Keratinocyte (primary cell): ENCODE data around the gene SLC2A9. TPM values are rescaled to one million over a fixed set of nuclear protein-coding genes. Genes with fewer than 3 reads are reported as not detected.

Experiments used
- DNase-seq: peaks from one replicate; pipeline ENCODE4 v3.0.0-alpha.2; 2011; ENCODE audit warnings: low read depth, missing footprints, low spot score
- FAIRE-seq: peaks from 2 replicates; lab custom pipeline; 2011; peaks lifted over from hg19 to GRCh38; lab: Jason Lieb, UNC
- H2AFZ ChIP-seq: 2 replicates; pipeline ENCODE4 v1.6.0; 2012; ENCODE audit warnings: low read length, control low read depth, inconsistent platforms; ENCODE audit not compliant: control insufficient read depth
- H3K27ac ChIP-seq: 2 replicates; pipeline ENCODE4 v1.5.1; 2011; ENCODE audit warnings: low read length; ENCODE audit not compliant: control insufficient read depth, insufficient read depth
- H3K27me3 ChIP-seq: 3 replicates; pipeline ENCODE4 v1.6.0; 2011; ENCODE audit warnings: low read length; ENCODE audit not compliant: control insufficient read depth, insufficient read depth; ENCODE audit errors: extremely low read depth
- H3K36me3 ChIP-seq, 2 experiments: 2 replicates in 1 of 2; 3 replicates in 1 of 2; pipeline ENCODE4 v1.5.1; 2011; ENCODE audit warnings: low read length in 2 of 2, mild to moderate bottlenecking in 1 of 2; ENCODE audit not compliant: control insufficient read depth in 2 of 2, insufficient read depth in 2 of 2; ENCODE audit errors: extremely low read depth in 1 of 2
- H3K4me1 ChIP-seq: 3 replicates; pipeline ENCODE4 v1.5.1; 2011; ENCODE audit warnings: low read length; ENCODE audit not compliant: control insufficient read depth, insufficient read depth; ENCODE audit errors: extremely low read depth
- H3K4me2 ChIP-seq: 3 replicates; pipeline ENCODE4 v1.6.0; 2011; ENCODE audit warnings: low read depth, low read length; ENCODE audit not compliant: control insufficient read depth, insufficient read depth; ENCODE audit errors: extremely low read depth
- H3K4me3 ChIP-seq, 3 experiments: fragments of 200-600 bp in 1 of 3; sonication (generic) in 1 of 3; 2 replicates in 2 of 3; 3 replicates in 1 of 3; pipeline ENCODE4 v1.5.1; 2011 to 2016; ENCODE audit warnings: low read length in 3 of 3, mild to moderate bottlenecking in 3 of 3, control low read depth in 2 of 3, inconsistent platforms in 1 of 3, low read depth in 1 of 3, mixed read lengths in 1 of 3, mixed run types in 1 of 3, moderate library complexity in 1 of 3; ENCODE audit not compliant: control insufficient read depth in 2 of 3, insufficient read depth in 2 of 3; ENCODE audit errors: extremely low read depth in 1 of 3
- H3K79me2 ChIP-seq: 2 replicates; pipeline ENCODE4 v1.6.0; 2012; ENCODE audit warnings: low read length; ENCODE audit not compliant: control insufficient read depth, insufficient read depth
- H3K9ac ChIP-seq: 3 replicates; pipeline ENCODE4 v1.6.0; 2011; ENCODE audit warnings: low read length; ENCODE audit not compliant: control insufficient read depth, insufficient read depth; ENCODE audit errors: extremely low read depth
- H3K9me1 ChIP-seq: 3 replicates; pipeline ENCODE4 v1.6.0; 2011; ENCODE audit warnings: low read length; ENCODE audit not compliant: control insufficient read depth, insufficient read depth; ENCODE audit errors: extremely low read depth
- H3K9me3 ChIP-seq: 2 replicates; pipeline ENCODE4 v1.5.1; 2012; ENCODE audit warnings: low read depth, low read length; ENCODE audit not compliant: control insufficient read depth
- H4K20me1 ChIP-seq: 3 replicates; pipeline ENCODE4 v1.6.0; 2011; ENCODE audit warnings: low read length; ENCODE audit not compliant: control insufficient read depth, insufficient read depth; ENCODE audit errors: extremely low read depth
- EZH2 ChIP-seq: IDR thresholded peaks from one replicate; pipeline ENCODE4 v1.6.1; 2012; ENCODE audit warnings: inconsistent platforms, mild to moderate bottlenecking, low read length, moderate library complexity
- dilution Hi-C: fragments of 300-500 bp; cut with MboI; formaldehyde crosslinking; loops from one replicate; pipeline ENCODE4 v1.7.0; 2020; ENCODE audit warnings: low sequenced_read_pairs; ENCODE audit not compliant: extremely low pct_ligation_motif_present
- polyA plus RNA-seq, 5 experiments: library from polyadenylated mRNA; depleted of rRNA in 3 of 5; stranded (reverse) in 3 of 5; stranded (forward) in 1 of 5; unstranded in 1 of 5; fragments of >200 nt; gene quantifications; 1 replicate in 1 of 5; 2 replicates in 3 of 5; 3 replicates in 1 of 5; pipeline versions ENCODE4 v1.2.1 to v1.2.3, GENCODE V29; 2011 to 2012; ENCODE audit warnings: missing spikeins in 2 of 5, low read depth in 1 of 5, low replicate concordance in 1 of 5
- TF ChIP-seq, protein P1 (sequence below), 3 experiments: IDR thresholded peaks in 1 of 3; conservative IDR thresholded peaks in 1 of 3; optimal IDR thresholded peaks in 1 of 3; 2 replicates in 2 of 3; 3 replicates in 1 of 3; pipeline versions ENCODE3 to v1.5.1; 2011; ENCODE audit warnings: low read length in 3 of 3, mild to moderate bottlenecking in 3 of 3, moderate library complexity in 2 of 3, control low read depth in 1 of 3, inconsistent platforms in 1 of 3; ENCODE audit not compliant: insufficient read depth in 2 of 3; ENCODE audit errors: extremely low read depth in 1 of 3

SLC2A9 gene
- polyA plus RNA-seq, 1 donor (not counting 4 experiments of a cell fraction or from before 2014, with no cell fraction given): 37.3 TPM

DNA sequence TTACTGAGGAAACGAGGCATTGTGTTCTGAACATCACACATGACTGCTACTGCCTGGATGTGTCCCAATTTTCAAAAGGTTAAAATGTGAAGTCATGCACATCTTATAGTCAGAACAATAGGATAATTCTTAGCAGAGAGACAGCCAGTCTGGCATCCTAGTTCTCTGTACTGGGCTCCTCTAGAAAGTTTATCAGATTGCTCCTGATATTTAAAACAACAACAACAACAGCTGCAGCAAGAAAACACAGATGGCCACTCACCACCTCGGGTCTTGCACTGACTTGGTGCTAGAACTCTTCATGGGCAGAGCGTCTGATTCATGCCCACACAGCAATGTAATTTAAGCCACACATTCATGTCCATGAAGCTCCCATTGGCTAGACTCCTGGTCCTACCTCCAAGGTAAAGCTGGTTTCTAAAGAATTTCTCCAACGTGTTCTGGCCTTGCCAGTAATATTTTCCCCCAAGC, 33.3 kb upstream of the SLC2A9 start:
- FAIRE-seq (peak; percentile 79), DNase-seq (peak; percentile 59)
- H3K4me3 ChIP-seq: no peak overlapping the region
- H3K27ac ChIP-seq: no peak overlapping the region
- no peak overlapping the region for H2AFZ ChIP-seq
- H3K27me3 ChIP-seq: no peaks in the 10 kb centered on the region
- H3K9me3 ChIP-seq: no peaks in the 10 kb centered on the region
- dilution Hi-C loops: no loop called here
- no peak for TF ChIP-seq EZH2
- TF ChIP-seq, protein P1, sequence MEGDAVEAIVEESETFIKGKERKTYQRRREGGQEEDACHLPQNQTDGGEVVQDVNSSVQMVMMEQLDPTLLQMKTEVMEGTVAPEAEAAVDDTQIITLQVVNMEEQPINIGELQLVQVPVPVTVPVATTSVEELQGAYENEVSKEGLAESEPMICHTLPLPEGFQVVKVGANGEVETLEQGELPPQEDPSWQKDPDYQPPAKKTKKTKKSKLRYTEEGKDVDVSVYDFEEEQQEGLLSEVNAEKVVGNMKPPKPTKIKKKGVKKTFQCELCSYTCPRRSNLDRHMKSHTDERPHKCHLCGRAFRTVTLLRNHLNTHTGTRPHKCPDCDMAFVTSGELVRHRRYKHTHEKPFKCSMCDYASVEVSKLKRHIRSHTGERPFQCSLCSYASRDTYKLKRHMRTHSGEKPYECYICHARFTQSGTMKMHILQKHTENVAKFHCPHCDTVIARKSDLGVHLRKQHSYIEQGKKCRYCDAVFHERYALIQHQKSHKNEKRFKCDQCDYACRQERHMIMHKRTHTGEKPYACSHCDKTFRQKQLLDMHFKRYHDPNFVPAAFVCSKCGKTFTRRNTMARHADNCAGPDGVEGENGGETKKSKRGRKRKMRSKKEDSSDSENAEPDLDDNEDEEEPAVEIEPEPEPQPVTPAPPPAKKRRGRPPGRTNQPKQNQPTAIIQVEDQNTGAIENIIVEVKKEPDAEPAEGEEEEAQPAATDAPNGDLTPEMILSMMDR (optimal IDR thresholded peaks at IDR 0.05 in 1 of 3, IDR thresholded peaks at IDR 0.05 in 1 of 3, conservative IDR thresholded peaks at IDR 0.05 in 1 of 3; ENCODE audit: extremely low read depth in 1 of 3, insufficient read depth in 2 of 3, low read length in 3 of 3): no peak
- no peaks in the 10 kb centered on the region for H4K20me1 ChIP-seq
- H3K79me2 ChIP-seq: no peaks in the 10 kb centered on the region
- no peak overlapping the region for H3K4me2 ChIP-seq
- H3K4me1 ChIP-seq: peaks cover 14% of the 10 kb centered on the region
- H3K9me1 ChIP-seq: no peaks in the 10 kb centered on the region
- no peaks in the 10 kb centered on the region for H3K36me3 ChIP-seq
- no peak overlapping the region for H3K9ac ChIP-seq

DNA sequence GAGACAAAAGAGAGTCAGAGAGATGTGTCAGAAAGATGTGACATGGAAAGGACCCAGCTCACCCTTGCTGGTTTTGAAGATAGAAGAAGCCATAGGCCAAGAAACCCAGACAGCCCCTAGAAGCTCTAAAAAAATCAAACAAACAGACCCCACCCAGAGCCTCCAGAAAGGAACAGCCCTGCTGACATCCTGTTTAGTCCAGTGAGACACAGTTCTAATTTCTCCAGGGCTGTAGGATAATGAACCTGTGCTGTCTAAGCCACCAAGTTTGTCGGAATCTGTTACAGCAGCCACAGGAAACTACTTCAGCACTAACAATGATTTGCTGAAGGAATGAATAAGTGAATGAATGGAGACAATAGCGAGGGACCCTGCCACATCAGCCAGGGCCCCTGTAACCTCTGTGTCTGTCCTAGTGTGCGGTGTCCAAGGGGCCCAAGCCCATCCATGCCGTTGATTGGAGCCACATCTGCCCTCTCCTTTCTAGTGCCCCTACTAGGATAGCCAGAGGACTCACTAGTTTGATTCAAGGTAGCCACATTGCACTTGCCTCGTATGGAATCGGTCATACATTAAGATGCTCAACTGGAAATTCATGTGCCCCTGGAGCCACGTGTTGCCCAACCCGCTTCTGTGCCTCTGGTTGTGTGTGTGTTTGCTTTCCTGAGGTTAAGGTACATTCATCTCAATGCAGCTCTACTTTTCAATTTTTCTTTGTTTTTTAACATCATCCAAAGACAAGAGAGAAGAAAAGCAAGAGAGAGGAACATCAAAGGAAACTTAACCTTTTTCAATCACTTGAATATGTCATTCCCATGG, 32.5 kb upstream of the SLC2A9 start:
- TF ChIP-seq, protein P1 (optimal IDR thresholded peaks at IDR 0.05 in 1 of 3, IDR thresholded peaks at IDR 0.05 in 1 of 3, conservative IDR thresholded peaks at IDR 0.05 in 1 of 3; ENCODE audit: extremely low read depth in 1 of 3, insufficient read depth in 2 of 3, low read length in 3 of 3): no peak
- TF ChIP-seq EZH2: no peak
- Histone ChIP-seq H3K4me3 (no peak overlapping the region), H3K27me3 (no peaks in the 10 kb centered on the region), H3K9me3 (no peaks in the 10 kb centered on the region), H4K20me1 (no peaks in the 10 kb centered on the region), H3K79me2 (no peaks in the 10 kb centered on the region), H3K9me1 (no peaks in the 10 kb centered on the region), H3K9ac (no peak overlapping the region), H2AFZ (no peak overlapping the region), H3K4me2 (no peak overlapping the region), H3K4me1 (peaks cover 21% of the 10 kb centered on the region), H3K36me3 (no peaks in the 10 kb centered on the region), H3K27ac (no peak overlapping the region)
- dilution Hi-C loops: no loop called here
- FAIRE-seq (no peak), DNase-seq (no peak)
